Mesothelial cell of epicardium (in vitro differentiated cells): Measurements from ENCODE around the gene PRODH. TPM values are rescaled to one million over a fixed set of nuclear protein-coding genes. Genes with fewer than 3 reads are reported as not detected.
"Not testable (repeated sequence)": the region's sequence is repeated elsewhere in the genome, so short reads cannot be mapped to it uniquely, and the experiment has no call there.

ENCODE experiments used
- DNase-seq, 2 experiments: peaks; one replicate each; pipeline ENCODE4 v3.0.0; 2021; ENCODE audit warnings: low spot score in 2 of 2; ENCODE audit not compliant: unreplicated experiment in 2 of 2
- H3K27ac Mint-ChIP-seq: 2 replicates; pipeline ENCODE4 v1.8.0; 2021; ENCODE audit warnings: mixed read lengths
- H3K27me3 Mint-ChIP-seq: 2 replicates; pipeline ENCODE4 v1.8.0; 2021; ENCODE audit warnings: low read depth, mixed read lengths
- H3K36me3 Mint-ChIP-seq: 2 replicates; pipeline ENCODE4 v1.8.0; 2021; ENCODE audit warnings: mixed read lengths
- H3K4me1 Mint-ChIP-seq: 2 replicates; pipeline ENCODE4 v1.8.0; 2021; ENCODE audit warnings: mixed read lengths
- H3K4me3 Mint-ChIP-seq: 2 replicates; pipeline ENCODE4 v1.8.0; 2021; ENCODE audit warnings: mild to moderate bottlenecking, moderate library complexity, mixed read lengths
- H3K9me3 Mint-ChIP-seq: 2 replicates; pipeline ENCODE4 v1.8.0; 2021; ENCODE audit warnings: mixed read lengths
- CTCF ChIP-seq: fragments of 200-600 bp; sonication (generic); IDR thresholded peaks from one replicate; pipeline ENCODE4 v1.5.0; 2021; ENCODE audit warnings: antibody characterized with exemption; ENCODE audit not compliant: unreplicated experiment
- total RNA-seq: library from RNA; stranded (reverse); gene quantifications from 3 replicates; pipeline ENCODE4 v1.2.1, GENCODE V29; 2021

Gene PRODH
- total RNA-seq, 1 donor from 2014 or later = 2.1 TPM

- Mint-ChIP-seq H3K4me3 (no peak overlapping the region), H3K27ac (no peak overlapping the region), H3K27me3 (no peaks in the 10 kb centered on the region), H3K4me1 (no peaks in the 10 kb centered on the region), H3K36me3 (no peaks in the 10 kb centered on the region), H3K9me3 (no peaks in the 10 kb centered on the region)
- no peak for TF ChIP-seq CTCF
- no peak for DNase-seq
Observed at GRCh38 chr22:18909556-18909955, 26.5 kb downstream of the PRODH start.

- H3K4me1 Mint-ChIP-seq = no peaks in the 10 kb centered on the region
- H3K27ac Mint-ChIP-seq = no peak overlapping the region
- H3K27me3 Mint-ChIP-seq = no peaks in the 10 kb centered on the region
- no peak for TF ChIP-seq CTCF
- H3K36me3 Mint-ChIP-seq = no peaks in the 10 kb centered on the region
- no peak for DNase-seq
- H3K9me3 Mint-ChIP-seq = no peaks in the 10 kb centered on the region
- no peak overlapping the region for H3K4me3 Mint-ChIP-seq
Observed at GRCh38 chr22:18906896-18907295, 29.2 kb downstream of the PRODH start.

- not testable (repeated sequence) for H3K9me3 Mint-ChIP-seq, H3K36me3 Mint-ChIP-seq, H3K27ac Mint-ChIP-seq, H3K27me3 Mint-ChIP-seq, H3K4me1 Mint-ChIP-seq, H3K4me3 Mint-ChIP-seq, DNase-seq
Observed at GRCh38 chr22:18906410-18906745, 29.7 kb downstream of the PRODH start.

- no peak for TF ChIP-seq CTCF
- Mint-ChIP-seq H3K27ac (no peak within 1 kb of the TSS), H3K27me3 (no peaks in the 10 kb centered on the region), H3K4me1 (no peaks in the 10 kb centered on the region), H3K4me3 (no peak within 1 kb of the TSS), H3K36me3 (no peaks in the 10 kb centered on the region), H3K9me3 (no peaks in the 10 kb centered on the region)
- DNase-seq = no peak
Observed at GRCh38 chr22:18905540-18906409, 30.3 kb downstream of the PRODH start, which contains the start of gene DGCR6. DGCR6 (plus strand) TSS chr22:18906320; CDS start chr22:18906375, 55 bp downstream.

- H3K4me3 Mint-ChIP-seq, H3K9me3 Mint-ChIP-seq, H3K4me1 Mint-ChIP-seq, H3K36me3 Mint-ChIP-seq, DNase-seq, H3K27ac Mint-ChIP-seq, H3K27me3 Mint-ChIP-seq: not testable (repeated sequence)
Observed at GRCh38 chr22:18896037-18896657, 39.9 kb downstream of the PRODH start.

- DNase-seq, H3K36me3 Mint-ChIP-seq, H3K9me3 Mint-ChIP-seq, H3K27me3 Mint-ChIP-seq, H3K4me1 Mint-ChIP-seq, H3K27ac Mint-ChIP-seq, H3K4me3 Mint-ChIP-seq: not testable (repeated sequence)
Observed at GRCh38 chr22:18893775-18894174, 42.3 kb downstream of the PRODH start.

GRCh38 chr22:18890510-18891192 lies 45.4 kb downstream of the PRODH start:
- not testable (repeated sequence) for H3K27me3 Mint-ChIP-seq, H3K4me1 Mint-ChIP-seq, H3K9me3 Mint-ChIP-seq, H3K36me3 Mint-ChIP-seq, H3K4me3 Mint-ChIP-seq, DNase-seq, H3K27ac Mint-ChIP-seq
